ENCODE measurements around the gene LPP.

GRCh38 chr3:188176476-188176875 is 22.5 kb downstream of the LPP start:
- TF ChIP-seq CTCF (IDR thresholded peaks at IDR 0.05), result no peak
- no peak for TF ChIP-seq POLR2A (IDR thresholded peaks at IDR 0.05; ENCODE audit: low read depth)
